ENCODE measurements around the gene KIFC1.
A peak's percentile ranks its signal among the peaks of the same experiment; 100 is the strongest.

Gene KIFC1

GRCh38 chr6:33412140-33413009 is 20.8 kb downstream of the KIFC1 start:
- DNase-seq, result no peak

- DNase-seq, result no peak
Observed at GRCh38 chr6:33413241-33414120, 21.9 kb downstream of the KIFC1 start.

GRCh38 chr6:33414592-33415271 is 23.1 kb downstream of the KIFC1 start:
- DNase-seq, result no peak

- no peak for DNase-seq
Observed at GRCh38 chr6:33415831-33416230, 24.2 kb downstream of the KIFC1 start.

GRCh38 chr6:33416386-33417127 is 24.9 kb downstream of the KIFC1 start:
- no peak for DNase-seq

- no peak for DNase-seq
Observed at GRCh38 chr6:33417128-33417902, 25.7 kb downstream of the KIFC1 start.

GRCh38 chr6:33417903-33418689 is 26.5 kb downstream of the KIFC1 start, which contains the start of gene CUTA:
CUTA (minus strand) TSS chr6:33418107; CDS start chr6:33418000, 107 bp downstream.
- DNase-seq, result peak; percentile 99

GRCh38 chr6:33418690-33419291 is 27.2 kb downstream of the KIFC1 start:
- DNase-seq, result no peak

- DNase-seq, result no peak
Observed at GRCh38 chr6:33419580-33420490, 28.2 kb downstream of the KIFC1 start, which contains the start of gene SYNGAP1. SYNGAP1 (plus strand) TSS chr6:33420065; CDS start chr6:33420265, 200 bp downstream.

- no peak for DNase-seq
Observed at GRCh38 chr6:33420491-33421343, 29.1 kb downstream of the KIFC1 start.

GRCh38 chr6:33421344-33421643 is 29.7 kb downstream of the KIFC1 start:
- no peak for DNase-seq

- DNase-seq, result no peak
Observed at GRCh38 chr6:33423777-33424176, 32.2 kb downstream of the KIFC1 start.

- no peak for DNase-seq
Observed at GRCh38 chr6:33424855-33425667, 33.4 kb downstream of the KIFC1 start.

GRCh38 chr6:33425668-33426577 is 34.3 kb downstream of the KIFC1 start:
- peak; percentile 65 for DNase-seq

GRCh38 chr6:33426590-33427511 is 35.2 kb downstream of the KIFC1 start:
- DNase-seq, result no peak
